Kidney epithelial cell (primary cell): ENCODE results near the gene VAV2. TPM values are rescaled to one million over a fixed set of nuclear protein-coding genes. Genes with fewer than 3 reads are reported as not detected.

ENCODE experiments used
- DNase-seq: peaks from one replicate; pipeline ENCODE4 v3.0.0-alpha.2; 2010; ENCODE audit warnings: low read depth
- H3K27me3 ChIP-seq: 2 replicates; pipeline ENCODE4 v1.6.0; 2011; ENCODE audit warnings: low read length; ENCODE audit not compliant: control insufficient read depth, insufficient read depth
- H3K36me3 ChIP-seq: 2 replicates; pipeline ENCODE4 v1.5.1; 2011; ENCODE audit warnings: low read length; ENCODE audit not compliant: control insufficient read depth, insufficient read depth
- H3K4me3 ChIP-seq: 2 replicates; pipeline ENCODE4 v1.5.1; 2011; ENCODE audit warnings: low read depth, mild to moderate bottlenecking, control low read depth, low read length
- total RNA-seq: library from RNA; depleted of rRNA; stranded (reverse); fragments of >200 nt; gene quantifications from 2 replicates; pipeline ENCODE4 v1.2.3, GENCODE V29; 2015
- TF ChIP-seq, protein P1 (sequence below): IDR thresholded peaks from 2 replicates; pipeline ENCODE4 v1.5.1; 2011; ENCODE audit warnings: mild to moderate bottlenecking, moderate library complexity, low read length, control low read depth, inconsistent platforms; ENCODE audit not compliant: insufficient read depth, poor library complexity, severe bottlenecking

The VAV2 gene
- total RNA-seq, 1 donor from 2014 or later: 37.8 TPM

DNA sequence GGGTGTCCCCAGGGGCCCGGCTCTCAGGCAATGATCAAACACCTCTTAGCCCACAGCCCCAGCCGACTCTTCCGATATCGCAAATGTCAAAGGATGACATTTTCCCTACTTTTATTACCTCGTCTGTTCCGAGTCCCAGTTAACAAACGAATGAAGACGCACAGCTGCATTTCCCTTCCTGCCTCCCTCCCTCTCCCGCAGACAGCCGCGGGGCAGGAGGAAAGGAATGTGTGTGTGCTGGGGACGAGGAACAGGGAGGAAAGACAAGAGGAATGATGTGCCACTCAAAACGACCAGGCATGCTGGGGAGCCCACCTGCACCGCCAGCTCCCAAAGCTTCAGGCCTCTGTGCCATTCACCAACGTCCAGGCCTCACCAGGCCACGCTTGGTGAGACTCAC is 128.1 kb downstream of the VAV2 start:
- H3K36me3 ChIP-seq: no peaks in the 10 kb centered on the region
- DNase-seq: no peak

DNA sequence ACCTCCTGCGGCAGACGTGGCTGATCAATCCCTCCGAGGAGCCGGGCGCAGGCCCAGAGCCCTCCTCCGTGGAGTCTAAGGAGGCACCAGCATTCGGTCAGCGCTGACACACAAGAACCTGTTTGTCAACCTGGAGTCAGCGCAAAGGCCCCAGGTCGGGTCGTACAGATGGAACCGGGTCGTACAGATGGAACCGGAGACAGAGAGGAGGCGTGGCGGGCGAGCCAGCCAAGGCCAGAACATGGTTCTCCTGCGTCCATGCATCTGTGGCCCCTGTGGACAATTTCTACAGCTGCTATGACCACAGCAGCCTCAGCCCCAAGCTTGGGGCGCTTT is 128.9 kb downstream of the VAV2 start:
- no peak overlapping the region for H3K4me3 ChIP-seq
- TF ChIP-seq, protein P1, sequence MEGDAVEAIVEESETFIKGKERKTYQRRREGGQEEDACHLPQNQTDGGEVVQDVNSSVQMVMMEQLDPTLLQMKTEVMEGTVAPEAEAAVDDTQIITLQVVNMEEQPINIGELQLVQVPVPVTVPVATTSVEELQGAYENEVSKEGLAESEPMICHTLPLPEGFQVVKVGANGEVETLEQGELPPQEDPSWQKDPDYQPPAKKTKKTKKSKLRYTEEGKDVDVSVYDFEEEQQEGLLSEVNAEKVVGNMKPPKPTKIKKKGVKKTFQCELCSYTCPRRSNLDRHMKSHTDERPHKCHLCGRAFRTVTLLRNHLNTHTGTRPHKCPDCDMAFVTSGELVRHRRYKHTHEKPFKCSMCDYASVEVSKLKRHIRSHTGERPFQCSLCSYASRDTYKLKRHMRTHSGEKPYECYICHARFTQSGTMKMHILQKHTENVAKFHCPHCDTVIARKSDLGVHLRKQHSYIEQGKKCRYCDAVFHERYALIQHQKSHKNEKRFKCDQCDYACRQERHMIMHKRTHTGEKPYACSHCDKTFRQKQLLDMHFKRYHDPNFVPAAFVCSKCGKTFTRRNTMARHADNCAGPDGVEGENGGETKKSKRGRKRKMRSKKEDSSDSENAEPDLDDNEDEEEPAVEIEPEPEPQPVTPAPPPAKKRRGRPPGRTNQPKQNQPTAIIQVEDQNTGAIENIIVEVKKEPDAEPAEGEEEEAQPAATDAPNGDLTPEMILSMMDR: no peak
- H3K27me3 ChIP-seq: no peaks in the 10 kb centered on the region
- no peaks in the 10 kb centered on the region for H3K36me3 ChIP-seq
- DNase-seq: no peak

More for the DNA sequence above, 128.1 kb downstream of the VAV2 start:
- H3K4me3 ChIP-seq: no peak overlapping the region
- no peaks in the 10 kb centered on the region for H3K27me3 ChIP-seq
- TF ChIP-seq, protein P1: no peak

DNA sequence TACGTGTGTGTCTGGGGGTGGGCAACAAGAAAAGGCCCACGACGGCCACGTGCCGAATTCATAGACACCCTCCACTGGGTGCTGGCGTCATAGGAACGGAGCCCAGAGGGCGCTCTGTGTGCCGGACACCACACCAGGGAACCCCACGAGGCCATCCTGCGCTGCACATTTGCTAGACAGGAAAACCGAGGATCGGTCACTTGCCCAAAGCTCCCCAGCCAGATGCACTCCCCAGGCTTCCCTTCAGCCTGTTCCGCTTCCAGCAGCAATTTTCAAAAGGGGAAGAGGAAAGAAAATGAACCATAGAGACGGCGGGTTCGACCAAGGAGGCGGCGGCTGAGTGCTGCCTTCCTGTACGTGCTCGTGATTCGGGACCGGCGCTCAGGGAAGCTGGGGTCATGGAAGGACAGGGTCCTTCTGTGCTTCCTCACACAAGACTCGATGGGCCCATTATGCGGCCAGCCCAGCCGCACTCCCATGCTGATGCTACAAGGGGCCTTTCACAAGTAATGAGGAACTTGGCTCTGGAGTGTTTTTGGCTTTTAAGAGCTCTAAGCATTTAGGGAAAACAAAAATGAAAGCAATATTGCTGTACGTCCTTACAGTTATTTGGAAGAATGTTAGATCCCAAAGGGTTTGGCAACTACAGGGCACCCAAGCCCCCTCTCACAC is 129.4 kb downstream of the VAV2 start:
- TF ChIP-seq, protein P1: no peak
- H3K27me3 ChIP-seq: no peaks in the 10 kb centered on the region
- DNase-seq: no peak
- H3K36me3 ChIP-seq: no peaks in the 10 kb centered on the region
- H3K4me3 ChIP-seq: no peak overlapping the region

DNA sequence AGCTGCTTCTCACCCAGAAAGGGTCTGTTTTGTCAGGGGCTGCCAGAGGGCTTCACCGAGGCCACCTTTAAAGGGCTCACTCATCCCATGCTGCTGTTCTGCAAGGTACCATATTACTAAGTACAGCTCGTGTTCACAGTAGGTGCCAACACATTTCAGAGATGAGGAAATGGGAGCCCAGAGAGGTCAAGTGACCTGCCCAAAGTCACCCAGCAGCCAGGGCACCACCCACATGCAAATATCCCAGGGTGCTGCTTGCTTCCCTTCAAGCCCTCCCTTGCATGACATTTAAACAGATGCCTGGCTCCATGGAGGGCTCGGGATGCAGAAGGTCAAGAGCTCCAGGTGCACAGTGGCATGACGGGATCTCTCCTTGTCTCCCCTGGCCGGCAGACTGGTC is 130.4 kb downstream of the VAV2 start:
- TF ChIP-seq, protein P1: no peak
- no peak overlapping the region for H3K4me3 ChIP-seq
- H3K27me3 ChIP-seq: no peaks in the 10 kb centered on the region
- H3K36me3 ChIP-seq: peaks cover 2% of the 10 kb centered on the region
- no peak for DNase-seq

DNA sequence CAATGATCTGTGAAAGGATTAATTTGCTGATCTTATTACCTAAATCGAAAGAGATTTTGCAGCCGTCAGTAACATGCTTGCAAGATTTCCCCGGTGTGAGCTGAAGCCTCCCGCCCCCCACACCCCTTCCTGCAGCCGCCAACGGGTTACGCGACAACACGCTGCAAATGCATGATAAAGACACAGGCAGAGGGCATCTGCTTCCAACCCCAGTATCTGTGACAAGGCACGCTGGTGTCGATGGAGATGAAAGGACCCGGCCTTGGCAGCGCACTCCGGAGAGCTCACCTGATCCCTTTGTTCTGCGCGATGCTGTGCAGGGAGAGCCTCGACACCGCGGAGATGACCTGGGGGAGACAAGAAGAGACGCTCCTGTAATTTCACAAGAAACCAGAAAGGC is 131.0 kb downstream of the VAV2 start:
- no peak overlapping the region for H3K4me3 ChIP-seq
- H3K27me3 ChIP-seq: no peaks in the 10 kb centered on the region
- TF ChIP-seq, protein P1: no peak
- peaks cover 2% of the 10 kb centered on the region for H3K36me3 ChIP-seq
- DNase-seq: no peak

DNA sequence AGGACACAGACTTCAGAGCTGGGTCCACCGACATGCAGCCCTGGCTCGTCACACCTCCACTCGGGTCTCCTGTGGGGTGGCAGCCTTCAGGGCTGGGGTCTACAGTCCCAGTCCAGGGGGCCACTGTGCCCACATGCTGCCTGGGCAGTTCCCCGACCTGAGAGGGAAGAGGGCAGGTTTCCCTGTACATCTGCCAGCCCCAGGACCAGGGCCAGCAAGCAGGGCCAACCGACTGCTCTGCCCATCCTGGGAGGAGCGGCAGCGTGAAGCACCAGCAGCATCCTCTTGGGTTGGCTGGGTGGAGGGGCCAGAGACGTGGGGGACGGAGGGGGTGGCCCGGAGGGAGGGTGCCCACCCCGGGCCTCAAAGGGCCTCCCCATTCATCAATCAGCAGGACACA is 133.4 kb downstream of the VAV2 start:
- TF ChIP-seq, protein P1: no peak
- peaks cover 2% of the 10 kb centered on the region for H3K36me3 ChIP-seq
- DNase-seq: no peak
- H3K4me3 ChIP-seq: no peak overlapping the region
- H3K27me3 ChIP-seq: no peaks in the 10 kb centered on the region
